Sigmoid colon (tissue), 4 donors: ENCODE data around the gene PARP4.

Source experiments
- CTCF ChIP-seq, 4 experiments: fragments of 450-650 bp in 3 of 4; fragments of 200-600 bp in 1 of 4; IDR thresholded peaks; one replicate each; pipeline ENCODE4 v1.5.1; 2016 to 2019; ENCODE audit warnings: antibody characterized with exemption in 4 of 4, mild to moderate bottlenecking in 3 of 4, moderate library complexity in 2 of 4
- EP300 ChIP-seq, 4 donors: sonication (generic); formaldehyde crosslinking; IDR thresholded peaks; one replicate each; pipeline ENCODE4 v1.6.1; 2017; ENCODE audit warnings: antibody characterized with exemption in 4 of 4
- POLR2A ChIP-seq, 2 donors: fragments of 450-650 bp; IDR thresholded peaks; one replicate each; pipeline ENCODE4 v1.6.1; 2016; ENCODE audit warnings: antibody characterized with exemption in 2 of 2, mild to moderate bottlenecking in 2 of 2, moderate library complexity in 2 of 2

- no peak for TF ChIP-seq CTCF (IDR thresholded peaks at IDR 0.05)
- TF ChIP-seq POLR2A (IDR thresholded peaks at IDR 0.05), result no peak
- TF ChIP-seq EP300 (IDR thresholded peaks at IDR 0.05), result no peak
Observed at GRCh38 chr13:24489721-24490120, 22.9 kb downstream of the PARP4 start.
